ENCODE measurements around the gene PITPNM3.

DNA sequence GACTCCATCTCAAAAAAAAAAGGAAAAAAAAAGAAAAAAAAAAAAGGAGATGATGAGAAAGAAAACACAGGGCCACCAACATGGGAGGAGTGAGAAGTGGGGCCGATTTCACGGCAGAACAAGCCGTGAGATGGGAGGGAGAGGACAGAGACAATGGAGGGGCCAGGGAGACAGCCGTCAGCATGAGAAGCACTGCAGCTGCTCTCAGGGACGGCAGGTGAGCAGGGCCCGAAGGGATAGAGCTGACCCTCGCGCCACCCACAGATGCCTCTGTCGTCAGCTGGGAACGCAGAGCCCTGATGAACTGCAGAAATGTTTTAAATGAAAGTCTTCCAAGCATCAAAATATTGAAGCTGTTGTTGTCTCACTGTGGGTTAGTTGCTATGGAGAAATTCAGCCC lies 20.3 kb downstream of the PITPNM3 start:
- TF ChIP-seq CTCF (conservative IDR thresholded peaks at IDR 0.05; ENCODE audit: low read depth in 2 of 2): no peak
- TF ChIP-seq POLR2AphosphoS5 (IDR thresholded peaks at IDR 0.05; ENCODE audit: low read depth): no peak
- no peak for TF ChIP-seq EZH2phosphoT487 (IDR thresholded peaks at IDR 0.05; ENCODE audit: unreplicated experiment)
- TF ChIP-seq, protein P1, sequence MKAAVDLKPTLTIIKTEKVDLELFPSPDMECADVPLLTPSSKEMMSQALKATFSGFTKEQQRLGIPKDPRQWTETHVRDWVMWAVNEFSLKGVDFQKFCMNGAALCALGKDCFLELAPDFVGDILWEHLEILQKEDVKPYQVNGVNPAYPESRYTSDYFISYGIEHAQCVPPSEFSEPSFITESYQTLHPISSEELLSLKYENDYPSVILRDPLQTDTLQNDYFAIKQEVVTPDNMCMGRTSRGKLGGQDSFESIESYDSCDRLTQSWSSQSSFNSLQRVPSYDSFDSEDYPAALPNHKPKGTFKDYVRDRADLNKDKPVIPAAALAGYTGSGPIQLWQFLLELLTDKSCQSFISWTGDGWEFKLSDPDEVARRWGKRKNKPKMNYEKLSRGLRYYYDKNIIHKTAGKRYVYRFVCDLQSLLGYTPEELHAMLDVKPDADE (IDR thresholded peaks at IDR 0.05): no peak
